ENCODE measurements around the gene GPR18.

- TF ChIP-seq CTCF (IDR thresholded peaks at IDR 0.05) (no peak), POLR2A (IDR thresholded peaks at IDR 0.05) (no peak)
These were observed 24.4 kb upstream of the GPR18 start for GRCh38 chr13:99282264-99283231.
